Esophagus squamous epithelium (tissue), 5 donors: ENCODE results near the gene KCNJ11. TPM values are rescaled to one million over a fixed set of nuclear protein-coding genes. Genes with fewer than 3 reads are reported as not detected.

Source experiments
- DNase-seq: peaks from one replicate; lab custom pipeline; 2025; lab: John Stamatoyannopoulos, UW
- H3K27ac ChIP-seq, 4 donors: fragments of 200-600 bp; sonication (generic); one replicate each; pipeline ENCODE4 v1.5.1; 2016 to 2019; ENCODE audit warnings: mild to moderate bottlenecking in 1 of 4
- H3K27me3 ChIP-seq, 4 donors: fragments of 200-600 bp; sonication (generic); 1 replicate in 3 of 4; 2 replicates in 1 of 4; pipeline versions ENCODE4 v1.5.1 to v1.6.0; 2017 to 2021; ENCODE audit warnings: antibody characterized with exemption in 1 of 4
- H3K36me3 ChIP-seq, 3 donors: fragments of 200-600 bp; sonication (generic); one replicate each; pipeline ENCODE4 v1.5.1; 2016 to 2019
- H3K4me1 ChIP-seq, 3 donors: fragments of 200-600 bp; sonication (generic); one replicate each; pipeline ENCODE4 v1.5.1; 2017 to 2019
- H3K4me3 ChIP-seq, 4 donors: fragments of 200-600 bp; sonication (generic); 1 replicate in 3 of 4; 2 replicates in 1 of 4; pipeline ENCODE4 v1.5.1; 2016 to 2019; ENCODE audit warnings: mild to moderate bottlenecking in 2 of 4, moderate library complexity in 1 of 4
- H3K9me3 ChIP-seq, 3 donors: fragments of 200-600 bp; sonication (generic); one replicate each; pipeline ENCODE4 v1.5.1; 2016 to 2019
- POLR2A ChIP-seq, 4 donors: fragments of 450-650 bp; IDR thresholded peaks; one replicate each; pipeline ENCODE4 v1.6.1; 2017; ENCODE audit warnings: antibody characterized with exemption in 4 of 4, mild to moderate bottlenecking in 4 of 4, moderate library complexity in 3 of 4
- WGBS, 2 donors: methylation state at CpG; one replicate each; pipeline ENCODE4 v1.1.5; 2018; 5-methylcytosine and 5-hydroxymethylcytosine counted together
- intact Hi-C: fragments of 100-400 bp; cut with DNase I; formaldehyde crosslinking; loops from one replicate; pipeline ENCODE4 v1.15.0; 2022
- total RNA-seq, 4 donors: library from RNA; depleted of rRNA; stranded (reverse); fragments of >200 nt; gene quantifications; one replicate each; pipeline ENCODE4 v1.1.0, GENCODE V29; 2016
- TF ChIP-seq, protein P1 (sequence below), 6 experiments: fragments of 450-650 bp in 4 of 6; fragments of 200-600 bp in 2 of 6; sonication (generic) in 2 of 6; IDR thresholded peaks; one replicate each; pipeline ENCODE4 v1.5.1; 2016 to 2019; ENCODE audit warnings: antibody characterized with exemption in 6 of 6, mild to moderate bottlenecking in 4 of 6, moderate library complexity in 4 of 6
- donor health status: DM: yes; HTN: yes; CAD: no.

Gene KCNJ11
- total RNA-seq, 4 donors from 2014 or later = 1.0 to 1.6 (median 1.3) TPM

DNA sequence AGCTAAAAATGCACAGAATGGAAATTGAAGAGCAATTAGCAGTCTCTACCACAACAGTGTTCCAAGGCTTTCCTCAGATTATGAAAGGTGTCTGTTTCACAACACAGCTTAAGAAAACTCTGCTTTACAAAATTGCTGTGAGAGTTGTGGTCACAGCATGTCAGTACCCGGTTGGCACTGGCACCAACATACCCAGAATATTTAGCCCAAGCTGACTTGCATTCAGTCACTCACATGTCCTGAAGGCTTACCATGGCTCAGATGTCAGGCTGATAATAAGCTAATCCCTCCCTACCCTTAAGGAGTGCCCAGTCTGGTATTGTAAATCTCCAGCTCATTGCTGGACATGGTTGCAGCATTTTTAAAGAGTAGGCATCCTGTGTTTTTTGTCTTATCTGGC lies 22.0 kb downstream of the KCNJ11 start:
- peaks cover 0 to 58% (median 7%) of the 10 kb centered on the region in 3 donors for H3K36me3 ChIP-seq
- 29 to 40% methylated on average over 1 of the region's 1 CpG for WGBS, 2 donors
- TF ChIP-seq, protein P1, sequence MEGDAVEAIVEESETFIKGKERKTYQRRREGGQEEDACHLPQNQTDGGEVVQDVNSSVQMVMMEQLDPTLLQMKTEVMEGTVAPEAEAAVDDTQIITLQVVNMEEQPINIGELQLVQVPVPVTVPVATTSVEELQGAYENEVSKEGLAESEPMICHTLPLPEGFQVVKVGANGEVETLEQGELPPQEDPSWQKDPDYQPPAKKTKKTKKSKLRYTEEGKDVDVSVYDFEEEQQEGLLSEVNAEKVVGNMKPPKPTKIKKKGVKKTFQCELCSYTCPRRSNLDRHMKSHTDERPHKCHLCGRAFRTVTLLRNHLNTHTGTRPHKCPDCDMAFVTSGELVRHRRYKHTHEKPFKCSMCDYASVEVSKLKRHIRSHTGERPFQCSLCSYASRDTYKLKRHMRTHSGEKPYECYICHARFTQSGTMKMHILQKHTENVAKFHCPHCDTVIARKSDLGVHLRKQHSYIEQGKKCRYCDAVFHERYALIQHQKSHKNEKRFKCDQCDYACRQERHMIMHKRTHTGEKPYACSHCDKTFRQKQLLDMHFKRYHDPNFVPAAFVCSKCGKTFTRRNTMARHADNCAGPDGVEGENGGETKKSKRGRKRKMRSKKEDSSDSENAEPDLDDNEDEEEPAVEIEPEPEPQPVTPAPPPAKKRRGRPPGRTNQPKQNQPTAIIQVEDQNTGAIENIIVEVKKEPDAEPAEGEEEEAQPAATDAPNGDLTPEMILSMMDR (IDR thresholded peaks at IDR 0.05) = no peak

DNA sequence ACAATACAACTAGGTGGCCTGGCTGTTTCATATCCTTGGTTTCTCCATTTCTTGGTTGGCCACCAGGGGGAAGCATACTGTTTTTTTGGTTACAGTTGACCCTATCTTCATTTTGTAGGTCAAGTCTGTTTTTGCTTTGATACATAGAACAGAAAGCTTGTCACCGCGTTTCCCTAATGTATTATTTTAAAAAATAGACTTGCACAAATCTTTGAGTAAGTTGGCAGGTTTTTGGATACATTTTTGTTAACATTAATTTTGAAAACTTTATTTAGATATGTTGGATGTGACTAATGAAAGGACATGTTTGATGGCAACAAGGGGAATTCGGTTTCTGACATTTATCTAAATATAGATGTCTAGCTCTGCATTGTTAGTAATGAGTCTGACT lies 33.9 kb downstream of the KCNJ11 start:
- peaks cover 0 to 21% (median 0%) of the 10 kb centered on the region in 4 donors for H3K27me3 ChIP-seq
- peaks cover 4 to 38% (median 14%) of the 10 kb centered on the region in 3 donors for H3K4me1 ChIP-seq
- H3K36me3 ChIP-seq = peaks cover 0 to 3% (median 0%) of the 10 kb centered on the region in 3 donors
- no peak overlapping the region for H3K27ac ChIP-seq
- no peak for DNase-seq
- WGBS, 2 donors = 38% methylated on average over 3 of the region's 3 CpGs
- no peaks in the 10 kb centered on the region for H3K9me3 ChIP-seq
- H3K4me3 ChIP-seq = no peak overlapping the region
- intact Hi-C loops = no loop called here
- TF ChIP-seq POLR2A (IDR thresholded peaks at IDR 0.05) = no peak
- TF ChIP-seq, protein P1 (IDR thresholded peaks at IDR 0.05) = peak; percentile 51 to 70 (median 61)

More for the DNA sequence above, 22.0 kb downstream of the KCNJ11 start:
- H3K27ac ChIP-seq = no peak overlapping the region
- H3K4me3 ChIP-seq = no peak overlapping the region
- peaks cover under 1 to 33% (median 28%) of the 10 kb centered on the region in 3 donors for H3K9me3 ChIP-seq
- H3K4me1 ChIP-seq = no peaks in the 10 kb centered on the region
- intact Hi-C loops = no loop called here
- no peak for DNase-seq
- no peaks in the 10 kb centered on the region for H3K27me3 ChIP-seq

DNA sequence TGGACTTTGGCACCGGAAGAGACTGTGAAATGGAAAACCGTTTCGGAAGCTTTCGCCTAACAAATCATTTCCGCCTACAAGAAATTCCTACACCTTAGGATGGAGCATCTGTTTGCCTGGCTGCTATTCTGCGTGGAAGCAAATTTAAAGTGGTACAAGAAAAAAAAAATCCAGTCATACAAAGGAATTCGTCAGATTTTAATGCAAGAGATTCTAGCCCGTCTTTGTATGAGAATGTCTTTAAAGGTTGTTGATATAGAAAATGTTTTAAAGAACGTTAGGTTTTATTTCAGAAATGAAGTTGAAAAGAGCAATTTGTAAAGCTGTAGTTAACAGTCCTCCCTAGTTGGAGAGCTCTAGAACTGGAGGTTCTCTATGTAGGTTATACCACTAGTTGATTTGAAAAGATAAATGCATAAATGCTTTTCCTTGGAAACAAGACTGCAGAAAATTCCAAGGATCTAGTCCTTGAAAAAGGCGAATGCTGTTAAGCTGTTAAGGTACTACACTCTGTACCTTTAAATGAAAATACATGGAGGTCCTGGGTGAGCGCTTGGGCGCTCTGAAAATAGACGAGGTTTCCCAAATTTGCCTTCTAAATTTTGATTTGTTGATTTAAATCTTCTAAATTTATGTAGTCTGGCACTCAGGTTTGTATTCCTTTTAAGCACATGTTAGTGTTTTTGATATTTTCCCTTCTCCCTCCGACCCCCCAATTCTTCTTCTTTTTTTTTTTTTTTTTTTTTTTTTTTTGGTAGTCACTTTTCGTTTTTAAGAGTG lies 34.4 kb downstream of the KCNJ11 start:
- H3K27ac ChIP-seq = peak overlapping the region; percentile 72 to 90 (median 80)
- intact Hi-C loops = no loop called here
- H3K4me3 ChIP-seq = peak overlapping the region; percentile 48 to 74 (median 61)
- H3K27me3 ChIP-seq = peaks cover 0 to 21% (median 0%) of the 10 kb centered on the region in 4 donors
- H3K9me3 ChIP-seq = no peaks in the 10 kb centered on the region
- TF ChIP-seq, protein P1 (IDR thresholded peaks at IDR 0.05) = no peak
- no peak for TF ChIP-seq POLR2A (IDR thresholded peaks at IDR 0.05)
- H3K36me3 ChIP-seq = peaks cover 0 to 3% (median 0%) of the 10 kb centered on the region in 3 donors
- H3K4me1 ChIP-seq = peaks cover 4 to 38% (median 14%) of the 10 kb centered on the region in 3 donors
- no peak for DNase-seq
- WGBS, 2 donors = 3 to 8% methylated on average over 15 of the region's 15 CpGs

DNA sequence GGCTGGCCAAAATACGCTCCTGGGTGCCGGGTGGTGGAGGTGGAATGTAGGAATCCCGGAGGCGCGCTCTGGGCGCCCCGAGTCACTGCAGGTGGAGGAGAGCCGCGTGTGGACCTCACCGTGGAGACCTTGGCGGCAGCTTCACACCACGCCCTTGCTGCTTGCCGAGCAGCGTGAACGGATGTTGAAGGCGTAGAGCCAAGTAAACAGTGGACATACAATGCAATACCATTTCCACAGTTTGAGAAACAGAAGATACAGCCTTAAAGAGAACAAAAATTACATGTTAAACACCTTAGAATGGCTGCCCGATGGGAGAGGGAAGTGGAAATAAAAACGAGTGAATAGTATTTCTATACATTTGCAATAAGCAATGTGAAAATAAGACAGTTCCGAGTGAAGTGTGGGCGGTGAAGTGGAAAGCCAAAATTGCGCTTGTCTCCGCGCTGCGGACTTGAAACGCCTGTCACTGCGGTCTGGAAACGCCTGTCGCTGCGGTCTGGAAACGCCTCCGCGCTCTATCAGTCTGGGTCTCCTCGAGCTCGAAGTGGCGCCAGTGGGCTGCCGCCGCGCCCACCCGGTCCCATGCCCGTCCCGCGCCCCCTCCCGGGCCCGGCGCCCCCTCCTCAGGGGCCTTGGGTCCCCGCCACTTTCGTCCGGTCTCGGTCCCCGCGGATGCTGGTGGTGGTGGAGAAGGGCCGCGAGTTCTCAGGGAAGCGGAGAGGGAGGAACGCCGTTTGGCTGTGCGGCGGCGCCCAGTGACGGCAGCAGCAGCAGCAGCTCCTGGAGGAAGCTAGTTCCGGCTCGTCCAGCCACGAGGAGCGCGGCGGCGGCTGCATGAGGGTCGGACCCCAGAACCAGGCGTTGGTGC lies 35.3 kb downstream of the KCNJ11 start:
- 0 to 1% methylated on average over 36 to 37 of the region's 69 CpGs for WGBS, 2 donors
- H3K4me1 ChIP-seq = peaks cover 4 to 38% (median 14%) of the 10 kb centered on the region in 3 donors
- H3K36me3 ChIP-seq = peaks cover 0 to 3% (median 0%) of the 10 kb centered on the region in 3 donors
- no peaks in the 10 kb centered on the region for H3K9me3 ChIP-seq
- TF ChIP-seq, protein P1 (IDR thresholded peaks at IDR 0.05) = no peak
- TF ChIP-seq POLR2A (IDR thresholded peaks at IDR 0.05) = no peak
- DNase-seq = no peak
- peaks cover 0 to 21% (median 0%) of the 10 kb centered on the region in 4 donors for H3K27me3 ChIP-seq
- peak overlapping the region; percentile 48 to 74 (median 61) for H3K4me3 ChIP-seq
- intact Hi-C loops = no loop called here
- H3K27ac ChIP-seq = peak overlapping the region; percentile 72 to 90 (median 80)
